HEK293T (cell line): ENCODE data around the gene EPHB4.
"Not testable (repeated sequence)": the region's sequence is repeated elsewhere in the genome, so short reads cannot be mapped to it uniquely, and the experiment has no call there.

Experiments
- CTCF ChIA-PET: fragments of 350-600 bp; formaldehyde crosslinking; extraction: SDS; loops from one replicate; lab custom pipeline; 2021; ENCODE audit warnings: antibody characterized with exemption, inconsistent platforms; lab: Yijun Ruan, JAX
- POLR2A ChIA-PET: fragments of 350-600 bp; formaldehyde crosslinking; extraction: SDS; loops from one replicate; lab custom pipeline; 2020; ENCODE audit warnings: antibody characterized with exemption, inconsistent platforms; lab: Yijun Ruan, JAX
- DNase-seq: peaks from one replicate; pipeline ENCODE4 v3.0.0; 2012; ENCODE audit warnings: mixed read lengths; ENCODE audit errors: extremely low spot score
- ARNT ChIP-seq: fragments of 450-650 bp; IDR thresholded peaks from 2 replicates; pipeline ENCODE4 v1.6.1; 2017; ENCODE audit warnings: mild to moderate bottlenecking
- BHLHE40 ChIP-seq: fragments of 450-650 bp; IDR thresholded peaks from 2 replicates; pipeline ENCODE4 v1.6.1; 2016; ENCODE audit warnings: mild to moderate bottlenecking, moderate library complexity, borderline replicate concordance
- CTBP1 ChIP-seq: fragments of 450-650 bp; IDR thresholded peaks from 2 replicates; pipeline ENCODE4 v1.6.1; 2016; ENCODE audit warnings: borderline replicate concordance
- ELF4 ChIP-seq: fragments of 450-650 bp; IDR thresholded peaks from 2 replicates; pipeline ENCODE4 v1.6.1; 2017; ENCODE audit warnings: antibody characterized with exemption
- FOXA1 ChIP-seq: fragments of 450-650 bp; IDR thresholded peaks from 2 replicates; pipeline ENCODE4 v1.6.1; 2016; ENCODE audit warnings: mild to moderate bottlenecking
- FOXK2 ChIP-seq: fragments of 450-650 bp; IDR thresholded peaks from 2 replicates; pipeline ENCODE4 v1.6.1; 2016; ENCODE audit warnings: mild to moderate bottlenecking
- FOXM1 ChIP-seq: fragments of 450-650 bp; IDR thresholded peaks from 2 replicates; pipeline ENCODE4 v1.6.1; 2017; ENCODE audit warnings: mild to moderate bottlenecking, borderline replicate concordance
- HDGF ChIP-seq: fragments of 450-650 bp; IDR thresholded peaks from 2 replicates; pipeline ENCODE4 v1.6.1; 2017; ENCODE audit warnings: antibody characterized with exemption, borderline replicate concordance
- L3MBTL2 ChIP-seq: fragments of 450-650 bp; conservative IDR thresholded peaks from 2 replicates; pipeline ENCODE4 v1.6.1; 2016; ENCODE audit warnings: mild to moderate bottlenecking
- LEF1 ChIP-seq: fragments of 450-650 bp; IDR thresholded peaks from 2 replicates; pipeline ENCODE4 v1.6.1; 2017; ENCODE audit warnings: mild to moderate bottlenecking, borderline replicate concordance
- NFRKB ChIP-seq: fragments of 450-650 bp; IDR thresholded peaks from 2 replicates; pipeline ENCODE4 v1.6.1; 2016; ENCODE audit warnings: mild to moderate bottlenecking, moderate library complexity
- PKNOX1 ChIP-seq: fragments of 450-650 bp; IDR thresholded peaks from 2 replicates; pipeline ENCODE4 v1.6.1; 2016
- SP1 ChIP-seq: fragments of 450-650 bp; IDR thresholded peaks from 2 replicates; pipeline ENCODE4 v1.6.1; 2017
- SUZ12 ChIP-seq: fragments of 450-650 bp; IDR thresholded peaks from 2 replicates; pipeline ENCODE4 v1.6.1; 2016; ENCODE audit warnings: mild to moderate bottlenecking
- TARDBP ChIP-seq: fragments of 450-650 bp; IDR thresholded peaks from 2 replicates; pipeline ENCODE4 v1.6.1; 2016
- ZNF384 ChIP-seq: fragments of 450-650 bp; IDR thresholded peaks from 2 replicates; pipeline ENCODE4 v1.6.1; 2016

The EPHB4 gene

GRCh38 chr7:100855515-100855914 is 28.2 kb upstream of the EPHB4 start:
- TF ChIP-seq ARNT (no peak), ELF4 (no peak), PKNOX1 (no peak), TARDBP (no peak), FOXA1 (no peak), FOXM1 (no peak), SP1 (no peak), SUZ12 (no peak), CTBP1 (no peak), ZNF384 (no peak)
- POLR2A ChIA-PET, result interaction anchor here (1.0 to 1.2 kb wide), 2 partner anchors 19 to 34 kb away, joined by 3 read pairs; partner anchors contain the start of genes SRRT and UFSP1
- DNase-seq, result no peak
- CTCF ChIA-PET, result no interaction called here

DNA sequence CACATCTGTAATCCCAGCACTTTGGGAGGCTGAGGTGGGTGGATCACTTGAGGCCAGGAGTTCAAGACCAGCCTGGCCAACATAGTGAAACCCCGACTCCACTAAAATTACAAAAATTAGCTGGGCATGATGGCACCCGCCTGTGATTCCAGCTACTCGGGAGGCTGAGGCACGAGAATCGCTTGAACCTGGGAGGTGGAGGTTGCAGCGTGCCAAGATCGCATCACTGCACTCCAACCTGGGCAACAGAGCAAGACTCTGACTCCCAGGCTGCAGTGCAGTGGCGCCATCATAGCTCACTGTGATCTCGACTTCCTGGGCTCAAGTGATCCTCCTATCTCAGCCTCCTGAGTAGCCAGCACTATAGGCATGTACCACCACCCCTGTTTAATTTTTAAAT is 27.6 kb upstream of the EPHB4 start:
- DNase-seq, CTCF ChIA-PET: not testable (repeated sequence)
- POLR2A ChIA-PET, result interaction anchor here (1.6 kb wide), 1 partner anchor 35 kb away, joined by 7 read pairs; the partner anchor contains the start of gene UFSP1

GRCh38 chr7:100854146-100854895 is 27.0 kb upstream of the EPHB4 start:
- TF ChIP-seq L3MBTL2 (no peak), SP1 (no peak), ELF4 (no peak), PKNOX1 (no peak), TARDBP (no peak), FOXK2 (no peak), CTBP1 (no peak), ARNT (no peak), BHLHE40 (no peak), LEF1 (no peak), ZNF384 (no peak), FOXM1 (no peak), FOXA1 (no peak), NFRKB (no peak), SUZ12 (no peak), HDGF (no peak)
- POLR2A ChIA-PET, result interaction anchor here (0.9 to 1.6 kb wide), 2 partner anchors 35 to 53 kb away, joined by 3 to 7 read pairs; partner anchors contain the start of gene UFSP1
- CTCF ChIA-PET, result no interaction called here
- DNase-seq, result no peak

DNA sequence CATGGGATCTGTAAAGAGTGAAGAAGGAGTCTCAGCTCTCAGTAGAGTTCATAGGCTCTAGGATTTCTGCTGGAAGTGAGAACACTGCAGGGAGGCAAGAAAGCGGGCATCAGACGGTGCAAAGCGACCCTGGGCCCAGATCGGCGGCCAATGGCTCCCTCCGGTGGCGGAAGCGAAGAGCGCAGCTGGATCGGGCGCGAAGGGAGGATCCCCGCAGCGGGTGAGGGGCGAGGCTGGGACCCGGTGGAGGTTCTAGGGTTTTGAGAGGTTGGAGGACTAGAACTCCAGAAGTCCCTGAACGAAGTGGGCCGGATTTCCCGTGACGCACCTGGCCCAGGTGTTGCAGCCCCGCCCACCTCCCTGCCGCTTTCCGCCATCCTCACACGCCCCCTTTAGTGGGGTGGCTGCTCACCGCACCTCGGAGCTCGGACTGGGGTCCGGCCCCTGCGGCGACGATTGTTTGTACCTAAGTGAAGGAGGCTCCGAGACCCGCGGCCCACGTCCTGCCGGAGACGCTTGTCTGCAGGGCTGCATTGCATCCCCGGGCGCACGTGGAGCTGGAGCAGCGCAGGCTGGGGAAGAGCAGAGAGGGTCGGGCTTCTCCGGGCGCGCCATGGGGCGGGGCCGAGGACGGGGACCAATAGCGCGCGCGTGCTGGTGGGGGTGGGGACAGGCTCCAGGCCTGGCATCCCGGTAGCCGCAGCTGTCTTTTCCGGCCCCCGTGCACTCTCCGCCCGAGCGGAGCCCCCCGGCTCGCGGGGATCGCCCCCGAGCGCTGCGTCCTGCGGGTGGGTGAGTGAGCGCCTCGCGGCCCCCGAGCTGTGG is 24.9 kb upstream of the EPHB4 start, which contains the start of gene SLC12A9:
TSS of gene SLC12A9 (plus strand) at position 666 of the 825 bp plus-strand sequence. CDS start 1,485 bp downstream, outside the sequence.
- POLR2A ChIA-PET, result interaction anchor here (0.7 to 2.4 kb wide), 21 partner anchors 10 to 249 kb away, joined by 3 to 27 read pairs (median 4); partner anchors contain the start of genes EPHB4, GIGYF1, POP7 and SRRT
- DNase-seq, result peak; percentile 93
- CTCF ChIA-PET, result interaction anchor here (0.6 to 3.1 kb wide), 12 partner anchors 10 to 225 kb away, joined by 3 to 48 read pairs (median 4); partner anchors contain the start of gene POP7
- no peak; the same call in 1 of the 2 replicates for TF ChIP-seq ZNF384
- no peak for TF ChIP-seq LEF1
- TF ChIP-seq SP1, result no peak
- TF ChIP-seq L3MBTL2, result peak; percentile 87
- TF ChIP-seq FOXA1, result no peak
- TF ChIP-seq NFRKB, result no peak
- no peak for TF ChIP-seq ARNT
- no peak for TF ChIP-seq BHLHE40

- TF ChIP-seq ZNF384 (no peak), NFRKB (no peak), SUZ12 (no peak), CTBP1 (no peak)
- ChIA-PET POLR2A (no interaction called here), CTCF (no interaction called here)
- DNase-seq, result no peak
These were observed 20.0 kb upstream of the EPHB4 start for GRCh38 chr7:100847360-100847759.

DNA sequence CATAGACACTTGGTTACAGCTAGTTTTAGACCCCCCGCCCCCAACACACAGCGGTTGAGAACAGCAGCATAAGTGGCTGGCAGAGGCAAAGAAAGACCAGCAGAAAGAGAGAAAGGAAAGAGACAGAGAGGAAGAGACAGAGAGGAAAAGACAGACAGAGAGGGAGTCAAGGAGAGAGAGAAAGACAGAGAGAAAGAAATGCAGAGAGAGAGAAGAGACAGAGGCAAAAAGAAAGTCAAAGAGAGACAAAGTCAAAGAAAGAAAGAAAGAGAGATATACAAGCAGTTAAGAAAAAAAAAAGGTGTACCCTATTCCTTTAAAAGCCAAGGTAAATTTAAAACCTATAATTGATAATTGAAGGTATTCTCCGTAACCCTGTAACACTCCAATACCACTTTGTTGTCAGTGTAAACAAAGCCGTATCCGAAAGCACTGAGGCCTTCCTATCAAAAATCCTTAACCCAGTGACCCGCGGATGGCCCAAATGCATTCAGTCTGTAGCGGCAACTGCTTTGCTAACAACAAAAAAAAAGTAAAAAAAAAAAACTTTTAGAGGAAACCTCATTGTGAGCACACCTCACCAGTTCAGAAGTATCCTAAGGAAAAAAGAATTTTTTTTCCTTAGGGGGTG is 13.3 kb upstream of the EPHB4 start:
- ChIA-PET CTCF (no interaction called here), POLR2A (no interaction called here)
- no peak for DNase-seq
- no peak for TF ChIP-seq HDGF
- TF ChIP-seq PKNOX1, result no peak
- TF ChIP-seq ELF4, result no peak
- TF ChIP-seq NFRKB, result no peak
- TF ChIP-seq FOXM1, result no peak
